ENCODE results near the gene ATP2B3.

The ATP2B3 gene

GRCh38 chrX:153507484-153508178 is 9.8 kb upstream of the ATP2B3 start:
- DNase-seq (ENCODE audit: low read depth in 2 of 2): peak; percentile 68 to 77

- DNase-seq (ENCODE audit: low read depth in 2 of 2): no peak
Measured at GRCh38 chrX:153509592-153509991, 7.8 kb upstream of the ATP2B3 start.

- no peak for DNase-seq (ENCODE audit: low read depth in 2 of 2)
Measured at GRCh38 chrX:153510383-153510782, 7.1 kb upstream of the ATP2B3 start.

GRCh38 chrX:153511784-153512500 is 5.5 kb upstream of the ATP2B3 start:
- DNase-seq (ENCODE audit: low read depth in 2 of 2): no peak

GRCh38 chrX:153512501-153512893 is 4.9 kb upstream of the ATP2B3 start:
- no peak for DNase-seq (ENCODE audit: low read depth in 2 of 2)

GRCh38 chrX:153513265-153513664 is 4.2 kb upstream of the ATP2B3 start:
- DNase-seq (ENCODE audit: low read depth in 2 of 2): no peak

- no peak for DNase-seq (ENCODE audit: low read depth in 2 of 2)
Measured at GRCh38 chrX:153514259-153514658, 3.2 kb upstream of the ATP2B3 start.

- no peak for DNase-seq (ENCODE audit: low read depth in 2 of 2)
Measured at GRCh38 chrX:153515435-153515834, 2.0 kb upstream of the ATP2B3 start.

GRCh38 chrX:153516073-153516472 is 1.4 kb upstream of the ATP2B3 start:
- DNase-seq (ENCODE audit: low read depth in 2 of 2): no peak

GRCh38 chrX:153517946-153518834 is 748 bp downstream of the ATP2B3 start:
- DNase-seq (ENCODE audit: low read depth in 2 of 2): no peak

- no peak for DNase-seq (ENCODE audit: low read depth in 2 of 2)
Measured at GRCh38 chrX:153519569-153520286, 2.3 kb downstream of the ATP2B3 start.

- DNase-seq (ENCODE audit: low read depth in 2 of 2): no peak
Measured at GRCh38 chrX:153520287-153520917, 3.0 kb downstream of the ATP2B3 start.

GRCh38 chrX:153521034-153521433 is 3.6 kb downstream of the ATP2B3 start:
- DNase-seq (ENCODE audit: low read depth in 2 of 2): no peak

GRCh38 chrX:153522259-153522658 is 4.8 kb downstream of the ATP2B3 start:
- DNase-seq (ENCODE audit: low read depth in 2 of 2): no peak

- no peak for DNase-seq (ENCODE audit: low read depth in 2 of 2)
Measured at GRCh38 chrX:153523269-153523668, 5.8 kb downstream of the ATP2B3 start.

GRCh38 chrX:153524234-153524633 is 6.8 kb downstream of the ATP2B3 start:
- no peak for DNase-seq (ENCODE audit: low read depth in 2 of 2)

- DNase-seq (ENCODE audit: low read depth in 2 of 2): no peak
Measured at GRCh38 chrX:153525451-153525850, 8.0 kb downstream of the ATP2B3 start.

- no peak for DNase-seq (ENCODE audit: low read depth in 2 of 2)
Measured at GRCh38 chrX:153526042-153526441, 8.6 kb downstream of the ATP2B3 start.

- DNase-seq (ENCODE audit: low read depth in 2 of 2): no peak
Measured at GRCh38 chrX:153526801-153527200, 9.4 kb downstream of the ATP2B3 start.

- no peak for DNase-seq (ENCODE audit: low read depth in 2 of 2)
Measured at GRCh38 chrX:153527208-153527607, 9.8 kb downstream of the ATP2B3 start.

- DNase-seq (ENCODE audit: low read depth in 2 of 2): no peak
Measured at GRCh38 chrX:153530411-153531129, 13.1 kb downstream of the ATP2B3 start.

Data from stimulated activated CD8-positive, alpha-beta memory T cell treated with anti-CD3 and anti-CD28 coated beads, Interleukin-2, amount 100 ng/mL, for 48 hours (primary cell).